Liver (tissue), 9 donors: ENCODE data around the gene SERINC3. TPM values are rescaled to one million over a fixed set of nuclear protein-coding genes. Genes with fewer than 3 reads are reported as not detected.

ENCODE experiments used
- DNase-seq: peaks from one replicate; pipeline ENCODE4 v3.0.0-alpha.2; 2017; ENCODE audit warnings: low spot score
- H3K27ac ChIP-seq, 2 donors: one replicate each; pipeline ENCODE4 v1.7.0; 2013; ENCODE audit warnings: inconsistent platforms in 2 of 2, low read length in 2 of 2, control low read depth in 1 of 2, low read depth in 1 of 2, mild to moderate bottlenecking in 1 of 2
- H3K27me3 ChIP-seq, 4 donors: one replicate each; pipeline versions ENCODE4 v1.6.1 to v1.7.0; 2013; ENCODE audit warnings: low read length in 3 of 4, inconsistent platforms in 1 of 4, mild to moderate bottlenecking in 1 of 4, moderate library complexity in 1 of 4; ENCODE audit not compliant: control insufficient read depth in 4 of 4, insufficient read depth in 4 of 4
- H3K36me3 ChIP-seq, 4 donors: one replicate each; pipeline versions ENCODE4 v1.6.1 to v1.7.0; 2013; ENCODE audit warnings: low read length in 3 of 4, mild to moderate bottlenecking in 3 of 4, low read depth in 1 of 4, moderate library complexity in 1 of 4; ENCODE audit not compliant: control insufficient read depth in 4 of 4, insufficient read depth in 3 of 4
- H3K4me1 ChIP-seq, 4 donors: one replicate each; pipeline versions ENCODE4 v1.6.1 to v1.7.0; 2013; ENCODE audit warnings: low read length in 3 of 4, mild to moderate bottlenecking in 3 of 4, moderate library complexity in 1 of 4; ENCODE audit not compliant: control insufficient read depth in 4 of 4, insufficient read depth in 4 of 4
- H3K4me3 ChIP-seq, 3 donors: one replicate each; pipeline versions ENCODE4 v1.6.1 to v1.7.0; 2013; ENCODE audit warnings: low read length in 3 of 3, control low read depth in 1 of 3, low read depth in 1 of 3, mild to moderate bottlenecking in 1 of 3
- H3K9ac ChIP-seq, 2 donors: one replicate each; pipeline ENCODE4 v1.7.0; 2013; ENCODE audit warnings: low read length in 2 of 2, mild to moderate bottlenecking in 2 of 2, moderate library complexity in 2 of 2, control low read depth in 1 of 2, low read depth in 1 of 2
- H3K9me3 ChIP-seq, 4 donors: one replicate each; pipeline versions ENCODE4 v1.6.1 to v1.7.0; 2013; ENCODE audit warnings: low read length in 3 of 4; ENCODE audit not compliant: control insufficient read depth in 4 of 4
- ATF3 ChIP-seq: IDR thresholded peaks from 2 replicates; pipeline ENCODE4 v1.6.1; 2016; ENCODE audit warnings: antibody characterized with exemption
- CTCF ChIP-seq: fragments of 150-350 bp; IDR thresholded peaks from 2 replicates; pipeline ENCODE4 v1.5.1; 2017; ENCODE audit warnings: improper control_type of control experiment, low read depth, low read length; ENCODE audit not compliant: missing input control
- EGR1 ChIP-seq, 2 donors: IDR thresholded peaks; 2 replicates each; pipeline ENCODE4 v1.6.1; 2016 to 2018; ENCODE audit warnings: antibody characterized with exemption in 2 of 2, low read depth in 2 of 2
- FOXA1 ChIP-seq: IDR thresholded peaks from 2 replicates; pipeline ENCODE4 v1.6.1; 2016; ENCODE audit warnings: antibody characterized with exemption
- FOXA2 ChIP-seq: IDR thresholded peaks from 2 replicates; pipeline ENCODE4 v1.6.1; 2016; ENCODE audit warnings: antibody characterized with exemption
- GABPA ChIP-seq, 2 donors: IDR thresholded peaks in 1 of 2; conservative IDR thresholded peaks in 1 of 2; 2 replicates each; pipeline ENCODE4 v1.6.1; 2016; ENCODE audit warnings: antibody characterized with exemption in 2 of 2, mild to moderate bottlenecking in 1 of 2, moderate library complexity in 1 of 2
- HNF4A ChIP-seq, 2 donors: conservative IDR thresholded peaks; 2 replicates each; pipeline ENCODE4 v1.6.1; 2016; ENCODE audit warnings: antibody characterized with exemption in 2 of 2, mild to moderate bottlenecking in 2 of 2
- HNF4G ChIP-seq: IDR thresholded peaks from 2 replicates; pipeline ENCODE4 v1.6.1; 2016; ENCODE audit warnings: antibody characterized with exemption
- JUND ChIP-seq, 2 donors: IDR thresholded peaks; 2 replicates each; pipeline ENCODE4 v1.6.1; 2016; ENCODE audit warnings: antibody characterized with exemption in 2 of 2
- NR2F2 ChIP-seq: IDR thresholded peaks from 2 replicates; pipeline ENCODE4 v1.6.1; 2016; ENCODE audit warnings: antibody characterized with exemption
- RAD21 ChIP-seq, 2 donors: IDR thresholded peaks; 2 replicates each; pipeline ENCODE4 v1.6.1; 2016; ENCODE audit warnings: antibody characterized with exemption in 2 of 2, mild to moderate bottlenecking in 2 of 2
- REST ChIP-seq: IDR thresholded peaks from 2 replicates; pipeline ENCODE4 v1.6.1; 2016; ENCODE audit warnings: antibody characterized with exemption, mild to moderate bottlenecking
- RXRA ChIP-seq, 2 donors: IDR thresholded peaks; 2 replicates each; pipeline ENCODE4 v1.6.1; 2017 to 2018; ENCODE audit warnings: antibody characterized with exemption in 2 of 2, mild to moderate bottlenecking in 1 of 2
- SP1 ChIP-seq: IDR thresholded peaks from 2 replicates; pipeline ENCODE4 v1.6.1; 2018; ENCODE audit warnings: antibody characterized with exemption, mild to moderate bottlenecking
- TAF1 ChIP-seq: conservative IDR thresholded peaks from 2 replicates; pipeline ENCODE4 v1.6.1; 2016; ENCODE audit warnings: antibody characterized with exemption, mild to moderate bottlenecking
- YY1 ChIP-seq: IDR thresholded peaks from 2 replicates; pipeline ENCODE4 v1.6.1; 2016; ENCODE audit warnings: antibody characterized with exemption, mild to moderate bottlenecking
- ZBTB33 ChIP-seq: IDR thresholded peaks from 2 replicates; pipeline ENCODE4 v1.6.1; 2016; ENCODE audit warnings: antibody characterized with exemption
- WGBS: extraction: QIAGEN DNeasy Blood & Tissue Kit; methylation state at CpG from one replicate; pipeline ENCODE4 v1.1.7; 2013; 5-methylcytosine and 5-hydroxymethylcytosine counted together
- polyA plus RNA-seq, 2 donors: library from polyadenylated mRNA; stranded (reverse) in 1 of 2; unstranded in 1 of 2; fragments of 200-250 nt in 1 of 2; fragments of >200 nt in 1 of 2; fragmentation: Nextera tagmentation in 1 of 2; extraction: Ambion mirVana in 1 of 2; gene quantifications; one replicate each; pipeline versions ENCODE4 v1.2.1 to v1.2.3, GENCODE V29; 2013 to 2015
- total RNA-seq, 2 donors: library from RNA; depleted of rRNA; stranded (reverse); fragments of >200 nt; gene quantifications; one replicate each; pipeline ENCODE4 v1.2.3, GENCODE V29; 2014
- donor health status: healthy.
- donor health status: healthy.
- donor health status: healthy.
- donor health status: healthy.
- donor health status: healthy.

The SERINC3 gene
- total and polyA plus RNA-seq, 4 donors: 51.1 to 70.0 (median 58.5) TPM

- Histone ChIP-seq H3K27me3 (no peaks in the 10 kb centered on the region), H3K4me3 (no peak overlapping the region), H3K27ac (no peak overlapping the region), H3K36me3 (no peaks in the 10 kb centered on the region), H3K4me1 (peaks cover 0 to 2% (median 0%) of the 10 kb centered on the region in 4 donors), H3K9me3 (no peaks in the 10 kb centered on the region), H3K9ac (no peak overlapping the region)
- 77% methylated on average over 4 of the region's 4 CpGs for WGBS
- DNase-seq: no peak
- no peak for TF ChIP-seq HNF4A (conservative IDR thresholded peaks at IDR 0.05)
Observed at GRCh38 chr20:44552050-44552449, 30.2 kb upstream of the SERINC3 start.

- Histone ChIP-seq H3K9me3 (no peaks in the 10 kb centered on the region), H3K36me3 (no peaks in the 10 kb centered on the region), H3K27ac (peak overlapping the region in 1 of 2 donors; percentile 31), H3K9ac (no peak overlapping the region), H3K27me3 (no peaks in the 10 kb centered on the region), H3K4me3 (no peak overlapping the region), H3K4me1 (peaks cover 0 to 6% (median 3%) of the 10 kb centered on the region in 4 donors)
- no peak for DNase-seq
- TF ChIP-seq HNF4A (conservative IDR thresholded peaks at IDR 0.05) (no peak), RXRA (IDR thresholded peaks at IDR 0.05) (no peak), HNF4G (no peak), CTCF (no peak), NR2F2 (no peak), FOXA1 (no peak), RAD21 (IDR thresholded peaks at IDR 0.05) (no peak), JUND (IDR thresholded peaks at IDR 0.05) (no peak), GABPA (IDR thresholded peaks at IDR 0.05 in 1 of 2, conservative IDR thresholded peaks at IDR 0.05 in 1 of 2) (no peak), REST (no peak), SP1 (no peak), TAF1 (no peak), YY1 (no peak), ZBTB33 (no peak), FOXA2 (no peak), EGR1 (IDR thresholded peaks at IDR 0.05; ENCODE audit: low read depth in 2 of 2) (no peak), ATF3 (no peak)
- 59% methylated on average over 4 of the region's 4 CpGs for WGBS
Observed at GRCh38 chr20:44549123-44549522, 27.3 kb upstream of the SERINC3 start.
